ENCODE data around the gene RGL3.

The RGL3 gene

DNA sequence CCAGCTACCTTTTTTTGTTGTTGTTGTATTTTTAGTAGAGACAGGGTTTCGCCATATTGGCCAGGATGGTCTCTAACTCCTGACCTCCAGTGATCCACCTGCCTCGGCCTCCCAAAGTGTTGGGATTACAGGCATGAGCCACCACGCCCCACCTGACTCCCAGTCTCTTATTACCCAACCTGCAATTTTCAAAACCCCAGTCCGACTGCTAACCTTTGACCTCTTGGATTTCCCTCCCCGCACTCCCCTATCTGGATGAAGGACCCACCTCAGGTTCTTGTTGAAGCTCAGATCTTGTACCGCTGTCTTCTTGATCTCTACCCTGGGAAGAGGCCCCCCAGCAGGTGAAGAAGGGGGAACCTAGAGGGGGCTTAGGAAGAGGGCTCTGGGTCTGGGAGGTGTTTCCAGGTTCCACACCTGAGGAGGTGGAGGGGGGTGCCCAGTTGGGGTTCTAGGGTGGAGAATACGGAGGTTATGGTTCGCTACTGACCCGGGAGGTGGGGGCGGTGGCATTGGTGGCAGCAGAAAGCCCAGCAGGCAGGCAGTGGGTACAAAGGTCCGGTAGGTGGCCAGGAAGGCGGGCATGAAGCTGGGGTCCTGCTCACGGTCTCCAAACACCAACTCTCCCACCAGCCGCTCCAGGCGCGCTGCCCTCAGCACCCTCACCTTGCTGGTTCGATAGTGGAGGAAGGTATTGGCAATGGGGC is 2.6 kb downstream of the RGL3 start:
- DNase-seq, result no peak

DNA sequence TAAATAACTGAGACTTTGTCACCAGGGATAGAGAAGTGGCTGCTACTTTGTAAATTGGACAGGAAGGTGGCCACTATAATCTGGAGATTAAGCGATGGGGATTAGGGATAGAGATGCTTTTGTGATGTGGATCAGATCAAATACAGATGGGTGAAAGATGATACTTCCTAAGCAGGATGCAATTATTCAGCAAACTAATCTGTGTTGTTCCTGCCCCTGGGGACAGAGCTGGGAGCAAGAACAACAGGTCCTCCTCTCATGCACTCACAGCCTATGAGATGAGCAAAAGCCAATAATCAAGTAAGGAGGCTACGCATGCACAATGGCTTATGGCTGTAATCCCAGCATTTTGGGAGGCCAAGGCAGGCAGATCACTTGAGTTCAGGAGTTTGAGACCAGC is 4.6 kb downstream of the RGL3 start:
- DNase-seq, result no peak

DNA sequence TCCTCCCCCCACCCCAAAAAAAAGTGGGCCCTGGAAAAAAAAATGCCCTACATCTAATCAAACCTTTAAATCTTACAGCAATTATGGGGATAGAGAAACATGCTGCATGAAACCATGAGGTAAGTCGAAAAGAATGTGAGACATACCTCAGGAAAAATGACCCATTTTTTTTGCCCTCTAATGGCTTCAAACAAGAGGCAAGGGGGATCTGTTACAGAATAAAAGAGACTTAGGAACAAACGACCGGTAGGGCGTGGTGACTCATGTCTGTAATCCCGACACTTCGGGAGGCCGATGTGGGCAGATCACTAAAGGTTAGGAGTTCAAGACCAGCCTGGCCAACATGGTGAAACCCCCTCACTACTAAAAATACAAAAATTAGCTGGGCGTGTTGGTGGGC is 8.4 kb downstream of the RGL3 start:
- no peak for DNase-seq

DNA sequence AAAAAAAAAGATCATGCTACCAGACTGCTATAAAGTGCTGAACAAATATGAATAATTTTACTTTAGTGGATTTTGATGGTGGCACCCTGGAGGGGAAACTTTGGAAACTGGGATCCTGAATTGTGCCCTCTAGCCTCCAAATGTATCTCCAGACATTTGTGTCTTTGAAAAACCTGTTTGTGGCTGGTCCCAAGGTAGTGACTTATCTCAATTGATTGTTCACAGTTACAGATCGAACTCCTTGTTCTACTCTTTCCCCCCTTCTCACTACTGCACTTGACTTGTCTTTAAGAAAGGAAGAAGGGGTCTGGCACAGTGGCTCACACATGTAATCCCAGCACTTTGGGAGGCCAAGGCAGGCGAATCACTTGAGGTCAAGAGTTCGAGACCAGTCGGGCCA is 10.5 kb downstream of the RGL3 start:
- no peak for DNase-seq

DNA sequence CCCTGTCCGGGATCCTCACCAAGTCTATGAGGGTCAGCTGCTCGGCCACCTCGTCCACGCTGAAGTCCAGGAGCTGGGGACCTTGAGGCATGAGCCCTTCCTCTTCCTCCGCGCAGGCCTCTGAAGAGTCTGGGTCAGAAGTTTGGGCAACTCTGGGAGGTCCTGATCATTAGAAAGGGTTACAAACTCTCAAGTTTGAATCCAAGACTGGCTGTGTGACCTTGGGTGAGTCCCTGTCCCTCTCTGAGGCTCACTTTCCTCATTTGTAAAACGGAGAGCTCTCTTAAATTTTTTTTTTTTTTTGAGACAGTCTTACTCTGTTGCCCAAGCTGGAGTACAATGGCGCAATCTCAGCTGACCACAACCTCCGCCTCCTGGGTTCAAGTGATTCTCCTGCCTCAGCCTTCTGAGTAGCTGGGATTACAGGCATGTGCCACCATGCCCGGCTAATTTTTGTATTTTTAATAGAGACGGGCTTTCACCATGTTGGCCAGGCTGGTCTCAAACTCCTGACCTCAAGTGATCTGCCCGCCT is 12.3 kb downstream of the RGL3 start:
- peak; percentile 65 for DNase-seq

DNA sequence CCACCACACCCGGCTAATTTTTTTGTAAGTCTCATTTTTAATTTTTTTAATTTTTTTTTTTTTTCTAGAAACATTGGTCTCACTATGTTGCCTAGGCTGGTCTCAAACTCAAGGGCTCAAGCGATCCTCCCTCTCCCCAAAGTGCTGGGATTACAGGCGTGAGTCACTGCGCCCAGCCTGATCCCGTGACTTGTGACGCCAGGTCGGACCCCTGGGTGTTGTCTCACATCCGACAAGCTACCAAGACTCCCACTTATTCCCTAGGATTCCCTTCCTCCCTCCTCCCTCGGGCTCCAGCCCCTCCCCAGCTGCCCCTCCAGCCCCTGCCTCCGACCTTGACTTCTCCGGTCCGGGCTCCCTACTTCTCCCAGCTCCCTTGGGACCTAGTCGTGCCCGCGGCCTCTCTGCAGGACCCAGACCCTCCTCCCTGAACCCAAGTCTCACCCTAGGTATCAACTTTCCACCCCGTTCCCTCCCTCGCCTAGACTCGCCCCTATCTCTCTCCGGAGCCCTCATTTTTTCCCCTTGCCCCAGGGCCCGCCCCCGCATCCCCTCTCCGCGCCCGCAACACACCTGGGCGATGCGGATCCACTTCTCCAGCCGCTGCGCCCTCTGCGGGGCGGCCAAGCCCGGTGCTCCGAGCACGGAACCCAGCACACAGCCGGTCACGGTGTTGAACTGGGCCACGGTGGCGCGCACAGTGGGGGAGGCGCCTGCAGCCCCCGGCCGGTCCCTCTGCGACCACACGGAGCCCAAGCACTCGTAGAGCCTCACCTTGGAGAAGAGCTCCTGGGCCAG is 13.1 kb downstream of the RGL3 start:
- no peak for DNase-seq

DNA sequence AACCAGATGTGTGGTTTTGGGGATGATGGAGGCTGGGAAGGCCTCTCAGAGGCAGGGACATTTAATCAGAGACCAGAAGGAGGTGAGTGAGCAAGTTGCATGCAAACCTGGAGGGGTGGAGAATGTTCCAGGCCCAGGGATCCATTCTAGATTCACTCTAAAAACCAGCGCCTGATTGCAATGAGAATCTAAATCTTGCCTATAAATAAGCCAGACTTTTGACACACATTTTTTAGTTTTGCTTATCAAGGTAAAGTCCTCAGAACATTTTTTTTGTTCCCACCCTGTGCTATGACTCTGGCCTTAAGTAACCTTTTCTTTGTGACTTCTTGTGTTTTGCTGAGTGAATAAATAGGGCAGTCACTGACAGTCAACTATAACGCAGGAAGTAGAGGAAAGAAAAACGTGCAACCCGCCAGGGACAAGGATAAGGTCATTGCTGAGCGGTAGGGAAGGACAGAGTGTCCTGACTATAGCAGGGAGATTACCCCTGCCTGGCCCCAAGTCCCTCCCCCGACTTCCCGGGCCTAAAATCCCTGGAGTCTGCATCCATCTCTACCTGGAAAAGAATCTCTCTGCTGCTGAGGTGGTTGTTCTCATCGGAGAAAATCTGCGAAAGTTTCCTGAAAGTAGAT is 14.4 kb downstream of the RGL3 start:
- no peak for DNase-seq

DNA sequence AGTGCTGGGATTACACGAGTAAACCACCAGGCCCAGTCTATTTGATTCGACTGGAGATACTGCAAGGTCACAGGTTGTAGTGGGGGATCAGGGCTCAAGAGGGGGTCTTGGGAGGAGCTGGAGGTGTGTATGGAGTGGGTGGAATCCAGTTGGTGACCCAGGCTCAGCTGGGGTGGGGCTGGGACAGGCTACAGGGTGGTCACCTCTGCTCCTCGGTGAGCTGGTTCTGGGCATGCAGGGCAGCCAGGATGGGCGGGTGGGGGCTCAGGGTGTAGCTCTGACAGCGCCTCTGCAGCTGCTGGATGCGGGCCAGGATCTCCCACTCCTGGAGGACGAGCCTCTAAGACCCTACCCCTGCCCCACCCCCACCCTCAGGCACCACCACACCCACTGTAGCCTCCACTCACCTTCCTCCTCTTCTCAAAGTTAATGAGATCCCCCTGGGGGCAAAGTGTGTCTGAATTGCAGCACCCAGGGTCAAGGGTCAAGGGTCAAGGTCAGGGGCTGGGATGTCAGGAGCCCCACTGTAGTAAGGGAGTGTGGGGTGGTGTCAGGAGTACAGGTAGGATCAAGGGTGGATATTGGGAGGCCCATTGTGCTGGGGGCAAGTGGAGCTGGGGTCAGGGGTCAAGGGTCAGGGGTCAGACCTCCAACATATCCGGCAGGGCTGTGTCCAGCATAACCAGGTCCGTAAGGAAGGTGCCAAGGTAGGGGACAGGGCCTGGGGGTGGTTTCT is 17.1 kb downstream of the RGL3 start:
- DNase-seq, result no peak

DNA sequence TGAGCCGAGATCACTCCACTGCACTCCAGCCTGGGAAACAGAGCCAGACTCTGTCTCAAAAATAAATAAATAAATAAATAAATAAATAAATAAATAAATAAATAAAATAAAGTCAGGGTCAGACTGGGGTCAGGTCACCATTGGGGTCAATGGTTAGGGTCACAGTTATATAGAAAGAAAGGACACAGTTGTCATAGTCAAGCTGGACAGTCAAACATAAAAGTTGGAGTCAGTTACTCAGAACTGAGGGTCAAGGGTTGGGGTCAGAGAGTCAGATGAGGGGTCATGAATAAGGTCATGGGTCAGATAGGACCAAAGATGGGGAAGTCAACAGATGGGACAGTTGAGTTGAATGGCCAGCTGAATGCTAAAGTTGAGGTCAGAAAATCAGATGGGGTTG is 18.3 kb downstream of the RGL3 start:
- DNase-seq, result no peak

DNA sequence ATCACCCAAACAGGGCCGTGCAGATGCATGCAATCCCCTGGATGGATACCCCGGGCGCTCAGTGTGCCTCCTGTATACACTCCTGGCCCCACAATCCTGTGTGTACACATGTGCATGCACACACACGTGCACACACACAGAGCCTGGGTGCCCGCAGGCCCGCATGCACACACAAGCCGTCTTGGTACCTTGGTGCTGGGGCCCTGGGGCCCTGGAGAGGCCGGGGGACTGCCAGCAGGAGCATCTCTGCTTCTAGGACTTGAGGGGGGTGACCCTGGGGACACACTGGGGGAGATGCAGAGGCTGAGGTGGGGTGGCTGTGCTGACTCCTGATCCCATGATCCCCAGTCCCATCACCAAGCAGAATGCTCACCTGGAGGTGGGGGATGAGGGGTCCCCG is 19.4 kb downstream of the RGL3 start:
- no peak for DNase-seq

DNA sequence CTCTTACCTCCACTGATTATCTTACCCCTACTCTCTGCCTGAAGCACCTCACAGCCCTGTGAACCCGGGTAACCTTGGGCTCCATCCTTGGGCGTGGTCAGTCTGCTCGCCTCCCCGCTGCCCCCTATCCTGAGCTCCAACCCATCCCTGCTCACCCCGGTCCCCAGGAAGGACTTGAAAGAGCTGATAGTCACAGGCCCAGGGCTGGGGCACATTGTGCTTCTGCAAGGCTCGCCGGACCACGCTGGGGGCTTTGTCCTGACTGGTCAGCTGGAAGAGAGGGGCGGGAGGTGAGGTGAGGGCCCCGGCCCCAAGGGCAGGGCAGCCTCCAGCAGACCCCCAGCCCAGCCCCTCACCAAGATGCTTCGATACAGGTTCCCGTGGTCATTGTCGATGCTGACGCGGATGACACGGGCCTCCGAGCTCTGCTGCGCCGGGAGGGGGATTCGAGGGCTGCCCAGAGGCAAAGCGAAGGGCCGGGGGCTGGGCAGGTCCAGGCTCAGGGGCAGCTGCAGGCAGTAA is 22.0 kb downstream of the RGL3 start:
- DNase-seq, result no peak

DNA sequence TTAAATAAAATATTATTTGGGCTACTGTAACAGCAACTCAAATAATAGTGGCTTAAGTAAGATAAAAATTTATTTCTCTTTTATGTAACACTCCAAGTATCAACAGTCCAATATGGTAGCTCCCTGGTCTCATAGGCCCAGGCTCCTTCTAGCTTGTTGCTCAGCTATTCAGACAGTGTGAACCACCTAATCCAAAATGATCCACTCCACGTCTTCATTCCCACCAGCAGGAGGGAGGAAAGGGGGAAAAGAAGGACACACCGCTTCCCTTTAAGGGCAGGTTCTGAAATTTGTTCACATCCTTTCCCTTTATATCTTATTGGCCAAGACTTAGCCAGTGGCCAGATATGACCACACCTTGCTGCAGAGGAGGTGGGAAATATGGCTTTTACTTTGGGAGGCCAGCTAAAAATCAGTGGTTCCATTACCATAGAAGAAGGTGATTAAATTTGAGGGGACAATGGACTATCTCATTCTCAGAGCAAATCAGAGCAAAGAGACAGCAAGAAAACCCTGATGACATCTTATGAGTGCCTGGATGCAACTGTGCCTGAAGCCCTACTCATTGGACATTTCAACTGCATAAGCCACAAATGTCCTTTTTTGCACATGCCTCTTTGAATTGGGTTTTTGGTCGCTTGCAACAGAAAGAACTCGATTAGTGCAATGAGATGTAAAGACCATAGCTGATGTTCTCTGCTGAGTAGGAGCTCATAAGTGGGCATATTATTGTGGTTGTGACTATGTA is 28.0 kb downstream of the RGL3 start:
- no peak for DNase-seq

DNA sequence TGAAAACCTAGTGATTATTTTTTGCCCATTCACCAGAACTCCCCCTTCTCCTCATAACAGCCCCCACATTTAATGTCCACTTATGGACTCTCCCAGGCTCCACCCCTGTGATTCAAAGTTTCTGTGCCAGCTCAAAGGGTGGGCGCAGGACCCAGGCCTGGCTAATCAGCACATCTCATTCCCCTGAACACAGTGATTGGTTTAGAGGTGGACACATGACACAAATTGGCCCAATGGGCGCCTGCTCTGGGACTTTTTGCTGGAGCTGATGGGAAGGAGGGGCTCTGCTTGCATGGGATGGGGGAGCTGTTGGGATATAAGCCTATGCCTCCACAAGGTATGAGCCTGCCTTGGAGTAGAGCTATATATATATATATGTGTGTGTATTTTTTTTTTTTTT is 28.8 kb downstream of the RGL3 start:
- DNase-seq, result no peak

DNA sequence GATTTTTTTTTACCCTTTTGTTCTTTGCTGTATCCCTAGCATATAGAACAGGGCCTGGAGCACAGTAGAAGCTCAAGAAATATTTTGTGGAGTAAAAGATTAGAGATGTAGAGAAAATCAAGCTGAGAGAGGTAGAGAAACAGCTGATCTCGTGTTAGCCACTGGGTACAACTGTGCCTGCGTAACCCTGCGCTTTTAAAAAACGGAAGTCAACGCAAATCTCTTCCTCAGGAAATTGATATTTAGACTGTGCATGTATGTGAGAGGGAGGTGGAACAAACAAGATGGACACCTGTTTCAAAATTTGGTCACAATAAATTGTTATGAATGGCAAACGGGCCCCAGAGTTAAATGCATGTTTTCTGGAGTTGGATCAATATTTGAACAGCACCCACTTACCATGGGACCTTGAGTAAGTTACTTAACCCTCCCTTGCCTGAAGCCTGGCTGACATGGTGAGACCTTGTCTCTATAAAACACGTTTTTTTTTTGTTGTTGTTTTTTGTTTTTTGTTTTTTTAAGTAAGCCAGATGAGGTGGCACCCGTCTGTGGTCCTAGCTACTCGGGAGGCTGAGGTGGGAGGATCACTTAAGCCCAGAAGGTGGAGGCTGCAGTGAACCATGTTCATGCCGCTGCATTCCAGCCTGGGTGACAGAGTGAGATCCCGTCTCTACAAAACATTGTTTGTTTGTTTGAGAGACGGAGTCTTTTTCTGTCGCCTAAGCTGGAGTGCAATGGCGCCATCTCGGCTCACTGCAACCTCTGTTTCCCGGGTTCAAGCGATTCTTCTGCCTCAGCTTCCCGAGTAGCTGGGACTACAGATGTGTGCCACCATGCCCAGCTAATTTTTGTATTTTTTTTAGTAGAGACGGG is 31.7 kb downstream of the RGL3 start:
- DNase-seq, result peak; percentile 54

DNA sequence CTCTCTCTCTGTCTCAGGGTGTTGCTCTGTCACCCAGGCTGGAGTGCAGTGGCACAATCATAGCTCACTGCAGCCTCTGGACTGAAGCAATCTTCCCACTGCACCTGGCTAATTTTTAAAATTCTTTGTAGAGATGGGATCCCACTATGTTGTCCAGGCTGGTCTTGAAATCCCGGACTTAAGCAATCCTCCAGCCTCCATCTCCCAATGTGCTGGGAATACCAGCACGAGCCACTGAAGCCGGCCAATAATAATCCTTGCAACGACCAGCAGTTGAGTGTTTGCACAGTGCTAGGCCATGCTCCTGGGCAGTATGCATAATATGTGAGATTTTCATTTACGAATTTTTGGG is 34.4 kb downstream of the RGL3 start:
- no peak for DNase-seq

DNA sequence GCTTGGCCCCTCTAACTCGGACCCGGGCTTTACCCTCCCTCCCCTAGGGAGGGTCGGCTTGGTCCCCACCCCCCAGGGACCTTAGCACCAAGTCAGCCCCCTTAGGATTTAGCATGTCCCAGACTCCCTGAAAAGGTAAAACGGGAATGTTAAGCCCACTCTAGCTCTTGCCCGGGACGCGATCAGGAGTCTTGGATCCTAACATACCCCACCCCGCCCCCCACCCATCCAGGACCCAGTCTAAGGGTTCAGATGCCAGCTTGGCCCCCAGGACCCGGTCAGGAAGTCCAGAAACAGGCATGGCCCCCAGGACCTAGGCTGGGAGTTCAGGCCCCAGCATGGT is 35.4 kb downstream of the RGL3 start:
- DNase-seq, result no peak

DNA sequence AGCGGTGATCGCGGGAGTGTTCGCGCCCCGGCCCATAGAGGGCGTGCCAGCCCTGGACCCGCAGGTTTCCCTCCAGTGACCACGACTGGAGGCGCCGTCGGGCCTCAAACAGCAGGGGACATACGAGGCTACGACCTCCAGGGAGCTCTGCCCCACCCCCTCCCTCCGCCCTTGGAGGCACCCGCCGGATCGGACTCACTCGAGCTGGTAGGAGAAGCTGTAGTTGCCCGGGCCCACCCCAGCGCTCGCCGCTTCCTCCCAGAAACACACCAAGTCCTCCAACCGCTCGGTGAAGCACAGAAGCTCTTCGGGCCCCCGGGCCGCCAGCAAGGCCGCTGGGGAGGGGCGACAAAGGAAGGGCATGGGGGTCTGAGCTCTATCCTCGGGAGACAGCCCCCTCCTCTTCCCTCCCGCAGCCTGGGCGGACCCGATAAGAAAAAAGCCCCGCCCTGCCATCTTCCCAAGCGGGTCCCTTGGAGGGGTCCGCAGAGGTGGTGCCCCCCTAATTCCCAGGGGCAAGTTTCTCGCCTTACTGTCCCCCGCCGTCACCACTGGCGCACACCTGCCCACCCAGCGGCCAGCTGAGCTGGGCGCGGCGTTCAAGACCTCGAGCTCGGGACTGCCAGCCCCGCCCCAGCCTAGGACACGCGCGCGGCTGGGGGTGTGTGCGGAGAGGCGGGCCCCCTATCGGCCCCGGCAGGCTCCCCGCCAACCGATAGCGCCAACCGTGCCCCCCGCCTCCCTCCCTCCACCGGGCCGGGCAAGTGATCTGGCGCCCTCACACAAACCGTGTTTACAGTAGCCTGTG is 36.0 kb downstream of the RGL3 start:
- DNase-seq, result peak; percentile 50

DNA sequence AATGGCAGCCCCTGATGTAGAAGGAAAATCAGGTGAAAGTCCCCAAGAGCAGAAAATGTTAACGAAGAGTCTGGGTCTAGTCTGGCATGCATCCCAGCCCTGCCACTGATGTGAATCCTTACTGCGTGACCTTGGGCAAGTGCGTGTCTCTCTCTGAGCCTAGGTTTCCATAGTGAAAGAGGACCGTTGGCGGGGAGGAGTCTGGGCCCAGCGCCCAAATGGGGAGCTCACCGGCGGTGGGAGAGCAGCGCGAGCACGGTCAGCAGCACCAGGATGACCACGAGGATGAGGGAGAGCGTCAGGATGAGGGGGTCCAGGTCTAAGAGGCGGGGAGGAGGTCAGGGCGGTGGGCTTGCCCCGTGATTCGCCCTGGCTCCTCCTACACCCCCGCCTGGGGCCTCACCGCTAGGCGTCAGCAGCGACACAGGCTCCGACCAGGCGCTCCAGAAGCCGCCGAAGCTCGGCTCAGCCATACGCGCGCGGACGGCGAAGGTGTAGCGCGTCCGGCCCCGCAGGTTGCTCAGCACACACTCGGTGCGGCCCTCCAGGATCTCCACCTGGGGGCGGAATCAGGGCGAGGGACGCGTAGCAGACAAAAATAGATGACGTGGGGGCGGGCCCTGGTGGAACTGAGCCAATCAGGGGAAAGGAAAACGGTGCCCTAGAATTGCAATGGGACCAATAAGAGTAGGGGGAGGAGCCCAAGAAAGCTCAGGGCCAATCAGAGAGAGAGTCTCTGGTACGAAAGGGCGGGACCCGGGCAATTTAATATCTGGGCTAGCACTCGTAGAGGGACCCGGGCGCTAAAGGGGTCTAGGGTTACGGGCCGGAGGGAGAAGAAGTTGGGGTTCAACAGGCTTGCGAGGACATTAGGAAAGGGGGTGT is 38.2 kb downstream of the RGL3 start:
- peak; percentile 95 for DNase-seq

DNA sequence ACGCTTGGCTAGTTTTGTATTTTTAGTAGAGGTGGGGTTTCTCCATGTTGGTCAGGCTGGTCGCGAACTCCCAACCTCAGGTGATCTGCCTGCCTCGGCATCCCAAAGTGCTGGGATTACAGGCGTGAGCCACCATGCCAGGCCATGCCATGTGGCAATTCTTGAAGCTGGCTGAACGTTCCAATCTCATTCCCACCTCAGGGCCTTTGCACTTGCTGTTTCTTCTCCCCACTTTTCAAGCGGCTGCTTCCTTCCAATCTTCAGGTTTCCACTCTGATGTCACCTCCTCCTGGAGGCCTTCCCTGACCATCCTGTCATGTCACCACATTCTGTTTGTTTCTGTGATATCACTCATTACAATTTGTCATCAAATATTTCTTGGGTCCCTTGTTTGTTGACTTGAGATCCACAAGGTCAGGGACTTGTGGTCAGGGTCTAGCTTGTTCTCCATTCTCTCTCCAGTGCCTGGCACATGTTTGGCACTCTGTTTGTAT is 39.2 kb downstream of the RGL3 start:
- DNase-seq, result no peak
